Measurements from ENCODE around the gene PRSS8.
"Not testable (repeated sequence)": the region's sequence is repeated elsewhere in the genome, so short reads cannot be mapped to it uniquely, and the experiment has no call there.

The PRSS8 gene

GRCh38 chr16:31168848-31169247 is 33.3 kb upstream of the PRSS8 start:
- no peaks in the 10 kb centered on the region for H3K9me3 ChIP-seq (ENCODE audit: control insufficient read depth, insufficient read depth, low read length)
- no peaks in the 10 kb centered on the region for H3K27me3 ChIP-seq (ENCODE audit: control insufficient read depth, insufficient read depth, low read length)
- no peak overlapping the region for H3K9ac ChIP-seq (ENCODE audit: low read depth, low read length)
- no peaks in the 10 kb centered on the region for H3K36me3 ChIP-seq (ENCODE audit: control insufficient read depth, insufficient read depth, low read length)
- H3K4me3 ChIP-seq (ENCODE audit: low read depth, low read length), result no peak overlapping the region
- H3K4me1 ChIP-seq (ENCODE audit: control insufficient read depth, insufficient read depth, low read length), result no peaks in the 10 kb centered on the region
- H3K27ac ChIP-seq (ENCODE audit: low read depth, low read length), result no peak overlapping the region

- Histone ChIP-seq H3K27me3 (ENCODE audit: control insufficient read depth, insufficient read depth, low read length) (no peaks in the 10 kb centered on the region), H3K4me1 (ENCODE audit: control insufficient read depth, insufficient read depth, low read length) (no peaks in the 10 kb centered on the region), H3K4me3 (ENCODE audit: low read depth, low read length) (no peak overlapping the region), H3K36me3 (ENCODE audit: control insufficient read depth, insufficient read depth, low read length) (no peaks in the 10 kb centered on the region), H3K27ac (ENCODE audit: low read depth, low read length) (no peak overlapping the region), H3K9me3 (ENCODE audit: control insufficient read depth, insufficient read depth, low read length) (no peaks in the 10 kb centered on the region), H3K9ac (ENCODE audit: low read depth, low read length) (no peak overlapping the region)
These were observed 31.8 kb upstream of the PRSS8 start for GRCh38 chr16:31167315-31167714.

- no peaks in the 10 kb centered on the region for H3K36me3 ChIP-seq (ENCODE audit: control insufficient read depth, insufficient read depth, low read length)
These were observed 21.6 kb upstream of the PRSS8 start for GRCh38 chr16:31157136-31157535.

GRCh38 chr16:31150976-31151375 is 15.4 kb upstream of the PRSS8 start:
- H3K9ac ChIP-seq (ENCODE audit: low read depth, low read length); H3K36me3 ChIP-seq (ENCODE audit: control insufficient read depth, insufficient read depth, low read length); H3K9me3 ChIP-seq (ENCODE audit: control insufficient read depth, insufficient read depth, low read length); H3K4me1 ChIP-seq (ENCODE audit: control insufficient read depth, insufficient read depth, low read length); H3K4me3 ChIP-seq (ENCODE audit: low read depth, low read length); H3K27ac ChIP-seq (ENCODE audit: low read depth, low read length): not testable (repeated sequence)
- peaks cover 14% of the 10 kb centered on the region for H3K27me3 ChIP-seq (ENCODE audit: control insufficient read depth, insufficient read depth, low read length)

More at GRCh38 chr16:31157136-31157535, 21.6 kb upstream of the PRSS8 start:
- Histone ChIP-seq H3K9ac (ENCODE audit: low read depth, low read length) (no peak overlapping the region), H3K27me3 (ENCODE audit: control insufficient read depth, insufficient read depth, low read length) (no peaks in the 10 kb centered on the region), H3K9me3 (ENCODE audit: control insufficient read depth, insufficient read depth, low read length) (no peaks in the 10 kb centered on the region), H3K27ac (ENCODE audit: low read depth, low read length) (no peak overlapping the region), H3K4me3 (ENCODE audit: low read depth, low read length) (no peak overlapping the region), H3K4me1 (ENCODE audit: control insufficient read depth, insufficient read depth, low read length) (no peaks in the 10 kb centered on the region)

GRCh38 chr16:31149894-31150890 is 14.7 kb upstream of the PRSS8 start, which contains the start of gene PRSS36:
TSS of gene PRSS36 (minus strand) at chr16:31150066. CDS start at chr16:31150035, 31 bp downstream.
- Histone ChIP-seq H3K27me3 (ENCODE audit: control insufficient read depth, insufficient read depth, low read length) (peaks cover 14% of the 10 kb centered on the region), H3K9me3 (ENCODE audit: control insufficient read depth, insufficient read depth, low read length) (no peaks in the 10 kb centered on the region), H3K27ac (ENCODE audit: low read depth, low read length) (no peak within 1 kb of the TSS), H3K4me3 (ENCODE audit: low read depth, low read length) (no peak within 1 kb of the TSS), H3K9ac (ENCODE audit: low read depth, low read length) (no peak within 1 kb of the TSS), H3K4me1 (ENCODE audit: control insufficient read depth, insufficient read depth, low read length) (no peaks in the 10 kb centered on the region), H3K36me3 (ENCODE audit: control insufficient read depth, insufficient read depth, low read length) (no peaks in the 10 kb centered on the region)

GRCh38 chr16:31149332-31149731 is 13.8 kb upstream of the PRSS8 start:
- H3K36me3 ChIP-seq (ENCODE audit: control insufficient read depth, insufficient read depth, low read length), result no peaks in the 10 kb centered on the region
- no peak overlapping the region for H3K9ac ChIP-seq (ENCODE audit: low read depth, low read length)
- no peaks in the 10 kb centered on the region for H3K4me1 ChIP-seq (ENCODE audit: control insufficient read depth, insufficient read depth, low read length)
- H3K4me3 ChIP-seq (ENCODE audit: low read depth, low read length), result no peak overlapping the region
- no peak overlapping the region for H3K27ac ChIP-seq (ENCODE audit: low read depth, low read length)
- H3K27me3 ChIP-seq (ENCODE audit: control insufficient read depth, insufficient read depth, low read length), result peaks cover 14% of the 10 kb centered on the region
- no peaks in the 10 kb centered on the region for H3K9me3 ChIP-seq (ENCODE audit: control insufficient read depth, insufficient read depth, low read length)

- H3K4me1 ChIP-seq (ENCODE audit: control insufficient read depth, insufficient read depth, low read length), result no peaks in the 10 kb centered on the region
- H3K27ac ChIP-seq (ENCODE audit: low read depth, low read length), result no peak overlapping the region
- no peak overlapping the region for H3K9ac ChIP-seq (ENCODE audit: low read depth, low read length)
- H3K36me3 ChIP-seq (ENCODE audit: control insufficient read depth, insufficient read depth, low read length), result no peaks in the 10 kb centered on the region
- peaks cover 14% of the 10 kb centered on the region for H3K27me3 ChIP-seq (ENCODE audit: control insufficient read depth, insufficient read depth, low read length)
- no peaks in the 10 kb centered on the region for H3K9me3 ChIP-seq (ENCODE audit: control insufficient read depth, insufficient read depth, low read length)
- H3K4me3 ChIP-seq (ENCODE audit: low read depth, low read length), result 0 out of 2 replicates have a peak overlapping the region, but pooled peaks have one; percentile 64
These were observed 13.4 kb upstream of the PRSS8 start for GRCh38 chr16:31148896-31149295.

- H3K27me3 ChIP-seq (ENCODE audit: control insufficient read depth, insufficient read depth, low read length), result peaks cover 17% of the 10 kb centered on the region
- no peaks in the 10 kb centered on the region for H3K36me3 ChIP-seq (ENCODE audit: control insufficient read depth, insufficient read depth, low read length)
- no peaks in the 10 kb centered on the region for H3K9me3 ChIP-seq (ENCODE audit: control insufficient read depth, insufficient read depth, low read length)
- no peaks in the 10 kb centered on the region for H3K4me1 ChIP-seq (ENCODE audit: control insufficient read depth, insufficient read depth, low read length)
- peak overlapping the region; percentile 64 for H3K4me3 ChIP-seq (ENCODE audit: low read depth, low read length)
- no peak overlapping the region for H3K9ac ChIP-seq (ENCODE audit: low read depth, low read length)
- H3K27ac ChIP-seq (ENCODE audit: low read depth, low read length), result no peak overlapping the region
These were observed 12.8 kb upstream of the PRSS8 start for GRCh38 chr16:31148281-31148728.

- Histone ChIP-seq H3K27ac (ENCODE audit: low read depth, low read length) (no peak overlapping the region), H3K4me3 (ENCODE audit: low read depth, low read length) (peak overlapping the region; percentile 64), H3K36me3 (ENCODE audit: control insufficient read depth, insufficient read depth, low read length) (no peaks in the 10 kb centered on the region), H3K27me3 (ENCODE audit: control insufficient read depth, insufficient read depth, low read length) (peaks cover 25% of the 10 kb centered on the region), H3K9ac (ENCODE audit: low read depth, low read length) (no peak overlapping the region), H3K4me1 (ENCODE audit: control insufficient read depth, insufficient read depth, low read length) (no peaks in the 10 kb centered on the region), H3K9me3 (ENCODE audit: control insufficient read depth, insufficient read depth, low read length) (no peaks in the 10 kb centered on the region)
These were observed 12.0 kb upstream of the PRSS8 start for GRCh38 chr16:31147574-31147973.

- peaks cover 8% of the 10 kb centered on the region for H3K4me1 ChIP-seq (ENCODE audit: control insufficient read depth, insufficient read depth, low read length)
- H3K27me3 ChIP-seq (ENCODE audit: control insufficient read depth, insufficient read depth, low read length), result peaks cover 25% of the 10 kb centered on the region
- H3K36me3 ChIP-seq (ENCODE audit: control insufficient read depth, insufficient read depth, low read length), result no peaks in the 10 kb centered on the region
- H3K9ac ChIP-seq (ENCODE audit: low read depth, low read length), result no peak overlapping the region
- no peak overlapping the region for H3K4me3 ChIP-seq (ENCODE audit: low read depth, low read length)
- no peak overlapping the region for H3K27ac ChIP-seq (ENCODE audit: low read depth, low read length)
- no peaks in the 10 kb centered on the region for H3K9me3 ChIP-seq (ENCODE audit: control insufficient read depth, insufficient read depth, low read length)
These were observed 10.0 kb upstream of the PRSS8 start for GRCh38 chr16:31145398-31145990.

GRCh38 chr16:31144418-31144817 is 8.9 kb upstream of the PRSS8 start:
- peaks cover 25% of the 10 kb centered on the region for H3K27me3 ChIP-seq (ENCODE audit: control insufficient read depth, insufficient read depth, low read length)
- not testable (repeated sequence) for H3K9me3 ChIP-seq (ENCODE audit: control insufficient read depth, insufficient read depth, low read length); H3K27ac ChIP-seq (ENCODE audit: low read depth, low read length); H3K36me3 ChIP-seq (ENCODE audit: control insufficient read depth, insufficient read depth, low read length); H3K9ac ChIP-seq (ENCODE audit: low read depth, low read length); H3K4me3 ChIP-seq (ENCODE audit: low read depth, low read length); H3K4me1 ChIP-seq (ENCODE audit: control insufficient read depth, insufficient read depth, low read length)

All from HUES48 (cell line).